Measurements from ENCODE around the gene CD86. TPM values are rescaled to one million over a fixed set of nuclear protein-coding genes. Genes with fewer than 3 reads are reported as not detected.

CD86 gene
- total and polyA plus RNA-seq, 9 of the 15 experiments (the other 6 are each of a cell fraction or from before 2014, with no cell fraction given), result 0.16 TPM; not detected in 8

DNA sequence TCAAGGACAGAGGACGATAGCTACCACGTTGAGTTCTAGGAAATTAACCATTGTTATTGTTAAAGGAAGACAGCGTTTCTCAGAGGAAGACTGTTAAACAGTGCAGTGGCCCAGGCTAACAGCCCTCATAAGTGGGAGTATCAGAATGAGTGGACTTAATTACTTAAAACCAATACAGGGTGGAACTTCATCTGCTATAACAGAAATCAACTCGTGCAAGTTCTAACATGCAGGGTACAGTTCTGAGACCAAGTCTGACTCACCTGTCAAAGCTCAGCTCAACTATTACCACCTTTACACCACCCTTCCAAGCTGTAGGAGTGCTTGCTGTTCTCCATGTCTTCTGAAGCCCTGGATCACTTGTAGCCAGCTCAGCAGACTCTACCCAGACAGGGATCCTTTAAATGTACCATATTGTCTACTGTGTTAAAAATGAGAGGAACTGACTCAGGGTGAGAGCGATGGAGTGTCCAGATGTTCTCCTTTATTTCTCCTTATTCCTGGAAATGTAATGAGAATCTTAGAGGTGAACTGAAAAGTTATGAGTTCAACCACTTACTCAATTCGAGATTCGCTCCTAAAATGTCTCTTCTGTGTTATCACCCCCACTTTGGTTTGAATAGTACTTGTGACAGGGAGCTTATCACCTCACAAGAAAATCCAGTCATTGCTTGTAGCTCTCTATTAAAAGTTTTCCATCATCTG is 26.5 kb downstream of the CD86 start (continued):
- TF ChIP-seq ZNF263 (CRISPR knock-in tag; IDR thresholded peaks at IDR 0.05; ENCODE audit: borderline replicate concordance) (no peak), SIN3B (IDR thresholded peaks at IDR 0.05; ENCODE audit: low read depth) (no peak), STAT5A (IDR thresholded peaks at IDR 0.05; ENCODE audit: borderline replicate concordance, low read length) (no peak), ZNF408 (CRISPR knock-in tag; IDR thresholded peaks at IDR 0.05; ENCODE audit: low read depth) (no peak), ZNF583 (CRISPR knock-in tag; IDR thresholded peaks at IDR 0.05) (no peak), ZBTB1 (CRISPR knock-in tag; IDR thresholded peaks at IDR 0.05; ENCODE audit: borderline replicate concordance, low read depth) (no peak), BRD4 (IDR thresholded peaks at IDR 0.05) (no peak), ZNF75A (CRISPR knock-in tag; IDR thresholded peaks at IDR 0.05) (no peak), HNRNPL (IDR thresholded peaks at IDR 0.05; ENCODE audit: low read depth, low read length) (no peak), SLC30A9 (CRISPR knock-in tag; IDR thresholded peaks at IDR 0.05) (no peak)

DNA sequence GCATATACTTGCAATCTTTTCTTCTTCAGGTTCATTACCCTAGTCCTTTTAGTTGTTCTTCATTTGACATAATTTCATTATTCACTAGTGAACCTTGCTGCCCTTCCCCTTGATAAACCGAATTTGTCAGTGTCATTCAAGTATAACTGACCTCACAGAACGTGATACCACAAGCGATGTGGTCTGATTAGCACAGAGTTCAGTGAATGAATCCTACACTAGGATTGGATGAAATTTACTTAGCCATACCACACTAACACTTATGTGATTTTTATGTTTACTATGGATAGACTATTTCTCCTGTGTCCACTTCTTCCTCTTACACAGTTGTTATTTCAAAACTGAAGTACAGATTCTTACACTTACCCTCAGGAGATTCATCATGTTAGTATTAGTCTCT is 27.2 kb downstream of the CD86 start:
- no peak overlapping the region for H2AFZ ChIP-seq (ENCODE audit: low read depth, low read length)
- H3K36me3 ChIP-seq (ENCODE audit: control insufficient read depth, insufficient read depth, low read length), result no peaks in the 10 kb centered on the region
- ChIA-PET POLR2A (no interaction called here), CTCF (ENCODE audit: low intra/inter-chr PET ratio) (no interaction called here)
- FAIRE-seq (no peak), ATAC-seq (no peak), DNase-seq (ENCODE audit: extremely low read depth in 1 of 4, low spot score in 3 of 4) (no peak)
- no peak overlapping the region for H3K27ac ChIP-seq (ENCODE audit: extremely low read depth, low read depth, low read length)
- H4K20me1 ChIP-seq (replicated peaks; ENCODE audit: control insufficient read depth, insufficient read depth, low read length), result no peaks in the 10 kb centered on the region
- 0% methylated on average over 3 of the region's 3 CpGs for WGBS (ENCODE audit: insufficient coverage, low coverage, missing lambda C conversion rate)
- H3K9ac ChIP-seq (ENCODE audit: insufficient read depth in 1 of 2, low read depth in 2 of 2, low read length in 2 of 2), result no peak overlapping the region
- in situ Hi-C loops (cut with MboI) (no loop called here), intact Hi-C loops (cut with micrococcal nuclease) (no loop called here)
- H3K4me2 ChIP-seq (ENCODE audit: insufficient read depth, low read length), result no peak overlapping the region
- H3K4me3 ChIP-seq, result no peak overlapping the region
- H3K9me3 ChIP-seq (replicated peaks; ENCODE audit: control insufficient read depth, insufficient read depth, low read depth, low read length), result no peaks in the 10 kb centered on the region
- no peaks in the 10 kb centered on the region for H3K9me1 ChIP-seq (ENCODE audit: control insufficient read depth, insufficient read depth, low read length)
- H3K27me3 ChIP-seq (ENCODE audit: control insufficient read depth in 2 of 2, insufficient read depth in 2 of 2, low read length in 2 of 2), result peaks cover 0 to 6% of the 10 kb centered on the region in 2 experiments; a peak in 2 of 5 replicates
- H3K79me2 ChIP-seq (ENCODE audit: control insufficient read depth, insufficient read depth, low read length), result no peaks in the 10 kb centered on the region
- no peaks in the 10 kb centered on the region for H3K4me1 ChIP-seq (replicated peaks in 1 of 2; ENCODE audit: control insufficient read depth in 2 of 2, insufficient read depth in 2 of 2, low read length in 2 of 2)
- no TSS peak for BruUV-seq (replicated peaks)
- TF ChIP-seq ZNF561 (CRISPR knock-in tag; conservative IDR thresholded peaks at IDR 0.05), result no peak
- TF ChIP-seq RUNX1 (IDR thresholded peaks at IDR 0.05; ENCODE audit: low read depth), result no peak
- TF ChIP-seq, protein P1, sequence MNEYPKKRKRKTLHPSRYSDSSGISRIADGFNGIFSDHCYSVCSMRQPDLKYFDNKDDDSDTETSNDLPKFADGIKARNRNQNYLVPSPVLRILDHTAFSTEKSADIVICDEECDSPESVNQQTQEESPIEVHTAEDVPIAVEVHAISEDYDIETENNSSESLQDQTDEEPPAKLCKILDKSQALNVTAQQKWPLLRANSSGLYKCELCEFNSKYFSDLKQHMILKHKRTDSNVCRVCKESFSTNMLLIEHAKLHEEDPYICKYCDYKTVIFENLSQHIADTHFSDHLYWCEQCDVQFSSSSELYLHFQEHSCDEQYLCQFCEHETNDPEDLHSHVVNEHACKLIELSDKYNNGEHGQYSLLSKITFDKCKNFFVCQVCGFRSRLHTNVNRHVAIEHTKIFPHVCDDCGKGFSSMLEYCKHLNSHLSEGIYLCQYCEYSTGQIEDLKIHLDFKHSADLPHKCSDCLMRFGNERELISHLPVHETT (CRISPR knock-in tag; conservative IDR thresholded peaks at IDR 0.05 in 1 of 2, IDR thresholded peaks at IDR 0.05 in 1 of 2), result no peak
- TF ChIP-seq KAT8 (IDR thresholded peaks at IDR 0.05; ENCODE audit: low read depth), result no peak
- TF ChIP-seq GABPB2 (CRISPR knock-in tag; conservative IDR thresholded peaks at IDR 0.05), result no peak
- no peak for TF ChIP-seq ZNF23 (CRISPR knock-in tag; IDR thresholded peaks at IDR 0.05)
- no peak for TF ChIP-seq ASH1L (IDR thresholded peaks at IDR 0.05; ENCODE audit: borderline replicate concordance, low read depth, partially characterized antibody)
- TF ChIP-seq, protein P2, sequence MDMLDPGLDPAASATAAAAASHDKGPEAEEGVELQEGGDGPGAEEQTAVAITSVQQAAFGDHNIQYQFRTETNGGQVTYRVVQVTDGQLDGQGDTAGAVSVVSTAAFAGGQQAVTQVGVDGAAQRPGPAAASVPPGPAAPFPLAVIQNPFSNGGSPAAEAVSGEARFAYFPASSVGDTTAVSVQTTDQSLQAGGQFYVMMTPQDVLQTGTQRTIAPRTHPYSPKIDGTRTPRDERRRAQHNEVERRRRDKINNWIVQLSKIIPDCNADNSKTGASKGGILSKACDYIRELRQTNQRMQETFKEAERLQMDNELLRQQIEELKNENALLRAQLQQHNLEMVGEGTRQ (CRISPR knock-in tag; IDR thresholded peaks at IDR 0.05), result no peak
- no peak for TF ChIP-seq HNRNPL (IDR thresholded peaks at IDR 0.05; ENCODE audit: low read depth, low read length)
- no peak for TF ChIP-seq KLF1 (tag; IDR thresholded peaks at IDR 0.05)
- TF ChIP-seq ZNF143 (CRISPR knock-in tag; IDR thresholded peaks at IDR 0.05), result no peak
